HL-60 (cell line): Measurements from ENCODE around the gene TMEM184B.
A peak's percentile ranks its signal among the peaks of the same experiment; 100 is the strongest.

Experiments used
- DNase-seq, 2 experiments: peaks; one replicate each; pipeline ENCODE4 v3.0.0-alpha.2; 2010 to 2020; ENCODE audit warnings: low read depth in 1 of 2, low spot score in 1 of 2
- H3K27ac ChIP-seq: fragments of 250-450 bp; sonication (Bioruptor Pico); replicated peaks from 2 replicates; pipeline ENCODE4 v1.5.1; 2020; ENCODE audit warnings: mild to moderate bottlenecking, moderate library complexity
- H3K27me3 ChIP-seq: fragments of 250-450 bp; sonication (Bioruptor Pico); 2 replicates; pipeline ENCODE4 v1.5.1; 2021; ENCODE audit warnings: mild to moderate bottlenecking, moderate library complexity; ENCODE audit not compliant: insufficient read depth, poor library complexity, severe bottlenecking
- H3K4me3 ChIP-seq: replicated peaks from 2 replicates; pipeline ENCODE4 v1.5.1; 2011; ENCODE audit warnings: mild to moderate bottlenecking, control low read depth, low read length; ENCODE audit not compliant: insufficient read depth
- CTCF ChIP-seq: IDR thresholded peaks from one replicate; pipeline ENCODE4 v1.5.1; 2011; ENCODE audit warnings: low read length, control low read depth, inconsistent platforms; ENCODE audit not compliant: insufficient read depth
- GABPA ChIP-seq: IDR thresholded peaks from 2 replicates; pipeline ENCODE4 v1.6.1; 2012; ENCODE audit warnings: low read depth
- POLR2AphosphoS5 ChIP-seq: IDR thresholded peaks from 2 replicates; pipeline ENCODE4 v1.6.1; 2012; ENCODE audit warnings: low read depth
- REST ChIP-seq: IDR thresholded peaks from 2 replicates; pipeline ENCODE4 v1.6.1; 2012; ENCODE audit warnings: low read depth; ENCODE audit not compliant: insufficient replicate concordance
- SPI1 ChIP-seq: IDR thresholded peaks from 2 replicates; pipeline ENCODE4 v1.6.1; 2012; ENCODE audit warnings: low read depth, mild to moderate bottlenecking, borderline replicate concordance

The TMEM184B gene

GRCh38 chr22:38295863-38296262 lies 23.1 kb upstream of the TMEM184B start:
- Histone ChIP-seq H3K27me3 (no peaks in the 10 kb centered on the region), H3K4me3 (no peak overlapping the region), H3K27ac (no peak overlapping the region)
- no peak for DNase-seq
- TF ChIP-seq SPI1, result no peak

GRCh38 chr22:38295339-38295738 lies 22.5 kb upstream of the TMEM184B start:
- no peaks in the 10 kb centered on the region for H3K27me3 ChIP-seq
- no peak for DNase-seq
- H3K27ac ChIP-seq, result no peak overlapping the region
- no peak overlapping the region for H3K4me3 ChIP-seq
- TF ChIP-seq SPI1 (no peak), CTCF (no peak), GABPA (no peak), REST (no peak), POLR2AphosphoS5 (no peak)

DNA sequence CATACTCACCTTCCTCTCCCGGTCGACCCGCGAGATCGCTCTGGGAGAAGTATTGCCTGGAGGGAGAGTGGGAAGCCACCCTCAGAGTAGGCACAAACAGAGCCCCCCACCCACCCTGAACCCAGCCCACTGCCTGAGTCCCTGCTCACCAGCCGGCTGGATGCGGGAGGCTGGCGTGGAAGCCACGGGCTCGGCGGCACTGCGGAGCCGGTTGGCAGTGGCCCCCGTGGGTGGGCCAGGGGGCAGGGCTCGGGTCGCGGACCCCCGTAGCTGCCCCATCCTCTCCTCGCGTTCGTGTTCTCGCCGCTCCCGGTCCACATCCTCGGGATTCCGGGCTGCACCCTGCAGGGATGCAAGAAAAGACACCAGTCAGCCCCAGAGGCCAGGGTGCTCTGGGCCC lies 21.4 kb upstream of the TMEM184B start:
- no peak overlapping the region for H3K4me3 ChIP-seq
- no peak for TF ChIP-seq GABPA
- no peaks in the 10 kb centered on the region for H3K27me3 ChIP-seq
- no peak for DNase-seq
- H3K27ac ChIP-seq, result no peak overlapping the region

- Histone ChIP-seq H3K27me3 (no peaks in the 10 kb centered on the region), H3K27ac (no peak overlapping the region), H3K4me3 (no peak overlapping the region)
- no peak for TF ChIP-seq REST
- TF ChIP-seq CTCF, result no peak
- no peak for TF ChIP-seq GABPA
- no peak for TF ChIP-seq SPI1
- no peak for TF ChIP-seq POLR2AphosphoS5
- DNase-seq, result peak in 1 of 2 experiments; percentile 50
Measured at GRCh38 chr22:38292694-38293093, 19.9 kb upstream of the TMEM184B start.

- no peaks in the 10 kb centered on the region for H3K27me3 ChIP-seq
- no peak overlapping the region for H3K4me3 ChIP-seq
- peak; percentile 23; the same call in 1 of the 2 replicates for TF ChIP-seq POLR2AphosphoS5
- no peak for TF ChIP-seq CTCF
- H3K27ac ChIP-seq, result no peak overlapping the region; the same call in 1 of the 2 replicates
- DNase-seq, result no peak
Measured at GRCh38 chr22:38291201-38291777, 18.5 kb upstream of the TMEM184B start.
